Measurements from ENCODE around the gene VBP1. TPM values are rescaled to one million over a fixed set of nuclear protein-coding genes. Genes with fewer than 3 reads are reported as not detected.

The VBP1 gene
- total RNA-seq, 1 donor from 2014 or later = 56.2 TPM

GRCh38 chrX:155247497-155247896 lies 31.2 kb downstream of the VBP1 start:
- Histone ChIP-seq H3K36me3 (ENCODE audit: control insufficient read depth, insufficient read depth, low read length) (no peaks in the 10 kb centered on the region), H3K4me3 (ENCODE audit: low read depth, low read length) (no peak overlapping the region), H3K27me3 (ENCODE audit: control insufficient read depth, insufficient read depth, low read length) (no peaks in the 10 kb centered on the region)
- DNase-seq (ENCODE audit: low read depth) = no peak
- no peak for TF ChIP-seq CTCF (IDR thresholded peaks at IDR 0.05; ENCODE audit: insufficient read depth, low read length, poor library complexity, severe bottlenecking)

GRCh38 chrX:155251391-155251790 lies 35.1 kb downstream of the VBP1 start:
- no peak overlapping the region for H3K4me3 ChIP-seq (ENCODE audit: low read depth, low read length)
- TF ChIP-seq CTCF (IDR thresholded peaks at IDR 0.05; ENCODE audit: insufficient read depth, low read length, poor library complexity, severe bottlenecking) = no peak
- no peaks in the 10 kb centered on the region for H3K36me3 ChIP-seq (ENCODE audit: control insufficient read depth, insufficient read depth, low read length)
- no peak for DNase-seq (ENCODE audit: low read depth)
- H3K27me3 ChIP-seq (ENCODE audit: control insufficient read depth, insufficient read depth, low read length) = no peaks in the 10 kb centered on the region

- Histone ChIP-seq H3K4me3 (ENCODE audit: low read depth, low read length) (no peak overlapping the region), H3K36me3 (ENCODE audit: control insufficient read depth, insufficient read depth, low read length) (no peaks in the 10 kb centered on the region), H3K27me3 (ENCODE audit: control insufficient read depth, insufficient read depth, low read length) (peaks cover 6% of the 10 kb centered on the region)
- no peak for TF ChIP-seq CTCF (IDR thresholded peaks at IDR 0.05; ENCODE audit: insufficient read depth, low read length, poor library complexity, severe bottlenecking)
- DNase-seq (ENCODE audit: low read depth) = no peak
Observed at GRCh38 chrX:155259752-155260151, 43.5 kb downstream of the VBP1 start.

- H3K4me3 ChIP-seq (ENCODE audit: low read depth, low read length) = no peak overlapping the region
- H3K27me3 ChIP-seq (ENCODE audit: control insufficient read depth, insufficient read depth, low read length) = peaks cover 6% of the 10 kb centered on the region
- no peak for DNase-seq (ENCODE audit: low read depth)
- H3K36me3 ChIP-seq (ENCODE audit: control insufficient read depth, insufficient read depth, low read length) = no peaks in the 10 kb centered on the region
- no peak for TF ChIP-seq CTCF (IDR thresholded peaks at IDR 0.05; ENCODE audit: insufficient read depth, low read length, poor library complexity, severe bottlenecking)
Observed at GRCh38 chrX:155262970-155263754, 46.9 kb downstream of the VBP1 start.

- peaks cover 6% of the 10 kb centered on the region for H3K27me3 ChIP-seq (ENCODE audit: control insufficient read depth, insufficient read depth, low read length)
- no peak for TF ChIP-seq CTCF (IDR thresholded peaks at IDR 0.05; ENCODE audit: insufficient read depth, low read length, poor library complexity, severe bottlenecking)
- DNase-seq (ENCODE audit: low read depth) = peak; percentile 7
- peak within 1 kb of the TSS; percentile 22 for H3K4me3 ChIP-seq (ENCODE audit: low read depth, low read length)
- H3K36me3 ChIP-seq (ENCODE audit: control insufficient read depth, insufficient read depth, low read length) = no peaks in the 10 kb centered on the region
Observed at GRCh38 chrX:155263854-155264628, 47.8 kb downstream of the VBP1 start, which contains the start of gene RAB39B. TSS of gene RAB39B (minus strand) at chrX:155264491. CDS start at chrX:155264288, 203 bp downstream.
